ENCODE results near the gene ETFBKMT. TPM values are rescaled to one million over a fixed set of nuclear protein-coding genes. Genes with fewer than 3 reads are reported as not detected.
"Not testable (repeated sequence)": the region's sequence is repeated elsewhere in the genome, so short reads cannot be mapped to it uniquely, and the experiment has no call there.

ETFBKMT gene
- total RNA-seq, 1 donor from 2014 or later, result 0.84 TPM

GRCh38 chr12:31718542-31719198, 59.2 kb downstream of the ETFBKMT start:
- H3K4me1 Mint-ChIP-seq, result peaks cover 18% of the 10 kb centered on the region
- H3K4me3 Mint-ChIP-seq; H3K27me3 Mint-ChIP-seq; H3K27ac Mint-ChIP-seq; DNase-seq; intact Hi-C loops (cut with micrococcal nuclease): not testable (repeated sequence)
- peaks cover 42% of the 10 kb centered on the region for H3K36me3 Mint-ChIP-seq (ENCODE audit: low read depth)
- H3K9me3 Mint-ChIP-seq, result peaks cover 18% of the 10 kb centered on the region

- Mint-ChIP-seq H3K4me3 (no peak overlapping the region), H3K27ac (no peak overlapping the region), H3K27me3 (no peaks in the 10 kb centered on the region), H3K9me3 (peaks cover 9% of the 10 kb centered on the region), H3K36me3 (ENCODE audit: low read depth) (peaks cover 34% of the 10 kb centered on the region), H3K4me1 (peaks cover 18% of the 10 kb centered on the region)
- no peak for DNase-seq
- intact Hi-C loops (cut with micrococcal nuclease), result loop anchor here (10.0 kb wide), 1 partner anchor 412 kb away; no protein-coding TSS in a partner anchor
Measured at GRCh38 chr12:31722580-31722979, 63.1 kb downstream of the ETFBKMT start.

Other genes with a start within 250 kb of the ETFBKMT start
- 0.19 TPM in 1 of 2 replicates, not detected in the other for gene DENND5B, start 68.6 kb upstream of the ETFBKMT start, total RNA-seq
- gene AMN1, start 69.3 kb downstream of the ETFBKMT start, total RNA-seq, result 2.3 and 2.4 TPM in 2 replicates